Fibroblast of lung (primary cell): Measurements from ENCODE around the gene MICAL1. TPM values are rescaled to one million over a fixed set of nuclear protein-coding genes. Genes with fewer than 3 reads are reported as not detected.

Source experiments
- DNase-seq, 2 donors: peaks; one replicate each; pipeline versions ENCODE4 v3.0.0 to v3.0.0-alpha.2; 2010; ENCODE audit warnings: low read depth in 2 of 2
- H2AFZ ChIP-seq: 2 replicates; pipeline ENCODE4 v1.5.1; 2012; ENCODE audit warnings: low read length, control low read depth, inconsistent platforms
- H3K27ac ChIP-seq: 2 replicates; pipeline ENCODE4 v1.5.1; 2011; ENCODE audit warnings: low read length, control low read depth; ENCODE audit not compliant: insufficient read depth
- H3K27me3 ChIP-seq: 2 replicates; pipeline ENCODE4 v1.5.1; 2011; ENCODE audit warnings: mild to moderate bottlenecking, low read length; ENCODE audit not compliant: control insufficient read depth, insufficient read depth
- H3K36me3 ChIP-seq: 2 replicates; pipeline ENCODE4 v1.5.1; 2011; ENCODE audit warnings: low read length; ENCODE audit not compliant: control insufficient read depth, insufficient read depth
- H3K4me1 ChIP-seq: 2 replicates; pipeline ENCODE4 v1.5.1; 2011; ENCODE audit warnings: low read length; ENCODE audit not compliant: control insufficient read depth, insufficient read depth; ENCODE audit errors: extremely low read depth
- H3K4me2 ChIP-seq: 2 replicates; pipeline ENCODE4 v1.5.1; 2011; ENCODE audit warnings: low read length, control low read depth; ENCODE audit not compliant: insufficient read depth; ENCODE audit errors: extremely low read depth
- H3K4me3 ChIP-seq, 4 experiments: fragments of 200-600 bp in 1 of 4; sonication (generic) in 1 of 4; replicated peaks in 1 of 4; 2 replicates each; pipeline ENCODE4 v1.5.1; 2011 to 2016; ENCODE audit warnings: low read length in 4 of 4, low read depth in 3 of 4, mild to moderate bottlenecking in 3 of 4, control low read depth in 2 of 4, inconsistent platforms in 1 of 4, mixed read lengths in 1 of 4; ENCODE audit not compliant: insufficient read depth in 1 of 4; ENCODE audit errors: control extremely low read depth in 1 of 4
- H3K79me2 ChIP-seq: 2 replicates; pipeline ENCODE4 v1.5.1; 2012; ENCODE audit warnings: mild to moderate bottlenecking, low read length, inconsistent platforms; ENCODE audit not compliant: control insufficient read depth, insufficient read depth
- H3K9ac ChIP-seq: 2 replicates; pipeline ENCODE4 v1.5.1; 2011; ENCODE audit warnings: mild to moderate bottlenecking, low read length, control low read depth; ENCODE audit not compliant: insufficient read depth
- H3K9me3 ChIP-seq: 2 replicates; pipeline ENCODE4 v1.5.1; 2012; ENCODE audit warnings: low read depth, low read length; ENCODE audit not compliant: control insufficient read depth, insufficient read depth
- H4K20me1 ChIP-seq: 2 replicates; pipeline ENCODE4 v1.5.1; 2011; ENCODE audit warnings: low read length; ENCODE audit not compliant: control insufficient read depth, insufficient read depth; ENCODE audit errors: extremely low read depth
- CTCF ChIP-seq, 2 donors: IDR thresholded peaks in 1 of 2; conservative IDR thresholded peaks in 1 of 2; 1 replicate in 1 of 2; 2 replicates in 1 of 2; pipeline ENCODE4 v1.5.1; 2011 to 2012; ENCODE audit warnings: low read length in 2 of 2, control low read depth in 1 of 2, inconsistent platforms in 1 of 2, low read depth in 1 of 2, mild to moderate bottlenecking in 1 of 2
- EZH2 ChIP-seq: IDR thresholded peaks from 2 replicates; pipeline ENCODE4 v1.5.1; 2012; ENCODE audit warnings: low read length, control low read depth, mild to moderate bottlenecking; ENCODE audit errors: missing control alignments
- polyA plus RNA-seq, 2 donors: library from polyadenylated mRNA; depleted of rRNA in 1 of 2; stranded (reverse) in 1 of 2; unstranded in 1 of 2; fragments of >200 nt; gene quantifications; 2 replicates each; pipeline ENCODE4 v1.2.1, GENCODE V29; 2011 to 2012; ENCODE audit warnings: missing spikeins in 1 of 2
- total RNA-seq: library from RNA; depleted of rRNA; stranded (reverse); fragments of >200 nt; gene quantifications from 2 replicates; pipeline ENCODE4 v1.2.1, GENCODE V29; 2014

The MICAL1 gene
- total and polyA plus RNA-seq, 2 donors (not counting 1 experiment from before 2014, with no cell fraction given), result 37.5 to 53.5 TPM

GRCh38 chr6:109498052-109498451 is 42.5 kb upstream of the MICAL1 start:
- Histone ChIP-seq H3K79me2 (no peaks in the 10 kb centered on the region), H3K9ac (no peak overlapping the region), H3K27ac (no peak overlapping the region), H3K4me2 (no peak overlapping the region), H2AFZ (no peak overlapping the region), H3K27me3 (peaks cover 2% of the 10 kb centered on the region), H3K4me3 (no peak overlapping the region), H3K36me3 (no peaks in the 10 kb centered on the region), H4K20me1 (no peaks in the 10 kb centered on the region), H3K9me3 (no peaks in the 10 kb centered on the region), H3K4me1 (no peaks in the 10 kb centered on the region)
- no peak for TF ChIP-seq EZH2
- no peak for TF ChIP-seq CTCF (conservative IDR thresholded peaks at IDR 0.05 in 1 of 2, IDR thresholded peaks at IDR 0.05 in 1 of 2; ENCODE audit: low read depth in 1 of 2, low read length in 2 of 2)
- DNase-seq, result no peak

- Histone ChIP-seq H3K9ac (no peak overlapping the region), H3K4me3 (no peak overlapping the region), H3K27me3 (peaks cover 2% of the 10 kb centered on the region), H4K20me1 (no peaks in the 10 kb centered on the region), H3K79me2 (no peaks in the 10 kb centered on the region), H3K36me3 (no peaks in the 10 kb centered on the region), H3K27ac (no peak overlapping the region), H3K4me1 (no peaks in the 10 kb centered on the region), H3K4me2 (no peak overlapping the region), H3K9me3 (no peaks in the 10 kb centered on the region), H2AFZ (no peak overlapping the region)
- TF ChIP-seq CTCF (conservative IDR thresholded peaks at IDR 0.05 in 1 of 2, IDR thresholded peaks at IDR 0.05 in 1 of 2; ENCODE audit: low read depth in 1 of 2, low read length in 2 of 2), result no peak
- TF ChIP-seq EZH2, result no peak
- no peak for DNase-seq
Observed at GRCh38 chr6:109496036-109496772, 40.6 kb upstream of the MICAL1 start.

- Histone ChIP-seq H4K20me1 (no peaks in the 10 kb centered on the region), H3K4me3 (no peak overlapping the region), H3K4me1 (no peaks in the 10 kb centered on the region), H3K9me3 (no peaks in the 10 kb centered on the region), H3K79me2 (no peaks in the 10 kb centered on the region), H3K9ac (no peak overlapping the region), H3K27ac (no peak overlapping the region), H3K36me3 (no peaks in the 10 kb centered on the region), H3K27me3 (peaks cover 2% of the 10 kb centered on the region), H2AFZ (no peak overlapping the region), H3K4me2 (no peak overlapping the region)
- TF ChIP-seq CTCF (conservative IDR thresholded peaks at IDR 0.05 in 1 of 2, IDR thresholded peaks at IDR 0.05 in 1 of 2; ENCODE audit: low read depth in 1 of 2, low read length in 2 of 2), result no peak
- TF ChIP-seq EZH2, result no peak
- DNase-seq, result no peak
Observed at GRCh38 chr6:109493865-109494264, 38.3 kb upstream of the MICAL1 start.
